Fibroblast of skin of right quadriceps (primary cell): Measurements from ENCODE around the gene LCOR.
A peak's percentile ranks its signal among the peaks of the same experiment; 100 is the strongest.

ENCODE experiments used
- DNase-seq: peaks from one replicate; pipeline ENCODE4 v3.0.0-alpha.2; 2013

Gene LCOR

GRCh38 chr10:97037365-97038361 is 205.6 kb downstream of the LCOR start:
- DNase-seq = peak; percentile 76

- no peak for DNase-seq
Measured at GRCh38 chr10:97038688-97039087, 206.6 kb downstream of the LCOR start.

- no peak for DNase-seq
Measured at GRCh38 chr10:97039538-97040247, 207.6 kb downstream of the LCOR start.

- DNase-seq = no peak
Measured at GRCh38 chr10:97040248-97040584, 208.1 kb downstream of the LCOR start.

- no peak for DNase-seq
Measured at GRCh38 chr10:97040706-97041105, 208.6 kb downstream of the LCOR start.

- DNase-seq = no peak
Measured at GRCh38 chr10:97042081-97042480, 210.0 kb downstream of the LCOR start.

GRCh38 chr10:97042716-97043562 is 210.8 kb downstream of the LCOR start:
- no peak for DNase-seq

GRCh38 chr10:97043563-97043855 is 211.4 kb downstream of the LCOR start:
- no peak for DNase-seq
